HG03039 (cell line): ENCODE results near the gene FUT6.
"Not testable (repeated sequence)": the region's sequence is repeated elsewhere in the genome, so short reads cannot be mapped to it uniquely, and the experiment has no call there.

Experiments
- ATAC-seq: cut with Tn5 transposase; IDR thresholded peaks from one replicate; pipeline ENCODE4 v1.9.1; 2021; ENCODE audit warnings: mild to moderate bottlenecking, moderate library complexity; ENCODE audit not compliant: unreplicated experiment

Gene FUT6

DNA sequence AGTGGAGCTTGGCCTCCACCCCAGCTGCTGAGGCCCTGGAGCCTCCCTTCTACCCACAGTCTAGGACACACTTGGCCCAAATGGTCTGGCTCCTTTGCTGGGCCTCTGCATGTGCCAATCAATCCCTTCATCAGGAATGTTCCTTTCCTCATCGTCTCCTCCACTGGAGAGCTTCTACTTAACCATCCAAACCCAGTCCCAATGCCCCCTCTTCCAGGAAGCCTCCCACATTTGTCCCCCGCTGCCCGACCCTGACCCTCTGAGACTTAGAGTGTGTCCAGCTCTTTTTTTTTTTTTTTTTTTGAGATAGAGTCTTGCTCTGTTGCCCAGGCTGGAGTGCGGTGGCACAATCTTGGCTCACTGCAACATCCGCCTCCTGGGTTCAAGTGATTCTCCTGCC lies 51.1 kb downstream of the FUT6 start:
- no peak for ATAC-seq

DNA sequence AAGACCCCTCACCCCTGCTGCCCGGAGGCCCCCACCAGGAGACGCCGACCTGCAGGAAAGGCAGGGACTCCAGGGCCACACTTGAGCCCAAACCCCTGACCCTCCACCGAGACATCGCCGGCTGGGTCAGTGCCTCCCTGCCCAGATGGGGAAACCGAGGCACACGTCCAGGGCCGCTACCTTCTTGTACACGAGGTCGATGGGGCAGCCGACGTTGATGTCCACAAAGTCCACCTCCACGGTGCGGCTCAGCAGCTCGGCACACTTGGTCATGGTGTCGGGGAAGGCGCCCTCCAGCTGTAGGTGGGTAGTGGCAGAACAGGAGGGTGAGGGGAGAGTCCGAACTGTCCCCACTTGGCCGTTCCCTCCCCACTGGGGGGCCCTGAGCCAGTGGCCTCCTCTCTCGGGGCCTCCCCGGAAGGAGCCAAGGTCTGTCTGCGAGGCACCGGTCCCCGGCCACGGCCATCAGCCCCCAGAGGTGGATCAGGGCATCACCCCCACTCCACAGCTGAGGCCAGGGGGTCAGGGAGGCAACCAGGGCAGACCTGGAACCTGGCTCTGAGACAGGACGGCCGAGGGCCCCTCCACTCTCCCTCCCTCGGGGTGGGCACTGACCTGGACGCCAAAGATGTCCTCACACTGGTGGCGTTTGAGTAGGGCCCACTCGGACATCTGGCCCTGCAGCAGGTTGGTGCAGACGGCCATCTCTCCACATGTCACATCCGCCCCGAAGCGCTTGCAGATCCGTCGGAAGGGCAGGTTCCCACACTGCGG lies 51.9 kb downstream of the FUT6 start:
- no peak for ATAC-seq

DNA sequence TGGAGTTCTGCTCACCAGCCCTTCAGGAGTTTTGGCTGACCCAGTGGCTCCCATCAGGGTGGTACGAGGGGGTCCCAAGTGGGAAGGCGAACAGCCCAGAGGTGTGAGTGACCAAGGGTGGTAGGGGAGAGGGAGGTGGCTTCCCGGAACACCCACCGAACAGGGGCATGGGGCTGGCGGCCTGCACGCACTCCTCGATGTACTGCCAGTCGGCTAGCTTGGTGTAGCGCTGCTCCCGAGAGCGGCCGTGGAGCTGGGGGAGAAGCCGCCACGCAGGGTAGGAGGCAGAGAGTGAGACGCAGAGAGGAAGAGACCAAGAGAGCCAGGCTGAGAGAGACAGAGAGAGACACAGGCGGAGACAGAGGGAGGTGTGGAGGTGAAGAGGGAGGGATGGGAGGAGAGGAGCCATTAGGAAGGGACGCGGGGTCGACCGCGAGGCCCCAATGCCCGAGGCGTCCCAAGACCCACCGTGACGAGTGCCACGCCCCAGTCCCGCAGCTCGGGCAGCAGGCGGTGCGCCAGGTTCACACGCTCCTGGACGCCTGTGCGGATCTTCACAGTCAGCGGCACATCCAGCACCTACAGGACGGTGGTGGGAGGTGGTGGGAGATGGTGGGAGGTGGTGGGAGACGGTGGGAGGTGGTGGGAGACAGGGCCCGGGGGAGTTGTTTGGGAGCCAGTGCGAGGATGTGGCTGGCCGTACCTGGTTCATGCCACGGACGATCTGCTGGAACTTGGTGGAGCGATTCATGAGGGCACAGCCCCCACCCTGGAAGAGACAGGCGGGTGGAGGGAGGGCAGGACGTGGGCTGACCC lies 52.7 kb downstream of the FUT6 start:
- no peak for ATAC-seq

DNA sequence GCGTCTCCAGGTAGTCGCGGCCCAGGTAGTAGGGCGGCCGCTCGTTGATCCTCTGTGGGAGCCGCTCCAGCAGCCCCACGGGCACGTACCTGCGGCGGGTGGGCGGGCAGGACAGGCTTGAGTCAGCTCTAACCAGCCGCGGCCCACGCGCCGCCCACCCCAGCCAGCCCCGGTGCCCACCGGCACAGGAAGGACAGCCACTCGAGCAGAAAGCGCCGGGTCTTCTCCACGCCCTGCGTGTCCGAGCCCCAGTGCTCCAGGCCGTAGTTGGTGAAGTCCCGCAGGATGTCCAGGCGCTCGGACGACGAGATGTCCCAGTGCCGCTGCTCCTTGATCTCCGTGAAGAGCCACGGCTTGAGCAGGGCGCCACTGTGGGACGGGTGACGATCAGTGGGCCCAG lies 54.1 kb downstream of the FUT6 start:
- ATAC-seq = no peak

DNA sequence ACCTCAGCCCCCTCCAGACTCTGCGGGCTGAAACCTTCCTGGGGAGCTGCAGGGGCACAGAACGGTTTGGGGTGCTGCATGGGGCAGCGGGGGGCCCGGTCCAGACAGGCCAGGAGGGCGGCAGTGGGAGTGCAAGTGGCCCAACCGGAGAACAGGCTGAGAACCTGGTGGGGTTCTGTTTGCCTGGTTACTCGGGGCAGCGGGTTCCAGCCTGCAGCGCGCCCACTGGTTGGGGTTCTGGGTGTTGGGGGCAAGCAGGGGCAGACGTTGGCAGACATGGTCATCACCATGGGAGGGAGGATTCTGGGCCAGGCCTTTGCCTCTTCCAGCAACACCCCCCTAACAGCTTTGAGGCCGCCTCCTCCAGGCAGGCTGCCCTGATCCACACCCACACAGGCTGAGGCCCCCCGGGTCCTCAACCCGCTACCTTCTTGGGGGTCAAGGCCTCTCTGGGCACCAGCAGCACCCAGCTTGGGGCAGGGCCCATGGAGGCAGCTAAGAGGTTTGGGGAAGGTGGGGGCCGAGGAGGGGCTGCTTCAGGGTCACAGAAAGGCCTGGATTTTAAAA lies 54.8 kb downstream of the FUT6 start, which contains the start of gene PRR22:
Gene PRR22, minus strand, starts transcription at position 166 of the 567 bp plus-strand sequence. Its CDS starts 86 bp downstream, at position 80.
- no peak for ATAC-seq

DNA sequence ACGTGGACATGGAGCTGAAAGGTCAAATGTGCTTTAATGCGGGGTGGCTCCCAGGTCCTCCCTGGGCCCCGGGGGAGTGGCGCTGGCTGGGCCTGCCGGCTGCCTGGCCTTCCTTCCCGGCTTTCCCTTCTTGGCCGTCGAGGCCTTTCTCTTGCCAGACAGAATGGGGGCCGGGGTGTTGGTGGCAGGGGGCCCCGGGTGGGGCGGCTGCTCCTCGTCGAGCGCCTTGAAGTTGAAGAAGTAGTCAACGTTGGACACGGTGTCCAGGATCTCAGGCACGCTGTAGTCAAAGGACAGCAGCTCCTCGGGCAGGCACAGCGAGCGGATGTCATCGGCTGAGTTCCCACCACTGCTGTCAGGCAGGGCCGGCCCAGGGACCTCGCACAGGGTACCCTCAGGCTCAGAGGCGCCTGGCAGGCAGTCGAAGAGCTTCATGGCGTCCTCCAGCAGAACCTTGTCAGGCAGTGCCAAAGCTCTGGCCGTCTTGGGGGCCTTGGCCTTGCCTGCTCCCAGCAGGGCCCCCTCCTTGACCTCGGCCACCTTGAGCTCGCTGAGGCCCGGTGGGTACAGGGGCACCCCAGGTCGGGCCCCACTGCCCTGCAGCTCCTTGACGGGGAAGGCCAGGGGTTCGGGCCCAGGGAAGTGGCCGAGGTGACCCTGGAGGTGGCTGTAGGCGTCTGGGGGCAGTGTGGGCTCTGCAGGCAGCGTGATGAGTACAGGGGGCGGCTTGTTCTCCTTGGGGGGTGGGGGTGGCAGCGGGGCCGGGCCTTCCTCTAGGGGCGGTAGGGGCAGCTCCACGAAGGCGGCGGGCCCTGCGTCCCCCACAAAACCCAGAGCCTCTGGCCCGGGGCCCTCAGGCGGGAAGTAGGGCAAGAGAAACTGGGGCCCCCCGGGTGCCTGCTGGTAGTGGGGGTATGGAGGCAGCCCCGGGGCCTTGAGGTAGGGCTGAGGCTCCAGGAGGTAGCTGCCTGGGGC lies 56.3 kb downstream of the FUT6 start:
- ATAC-seq = no peak

DNA sequence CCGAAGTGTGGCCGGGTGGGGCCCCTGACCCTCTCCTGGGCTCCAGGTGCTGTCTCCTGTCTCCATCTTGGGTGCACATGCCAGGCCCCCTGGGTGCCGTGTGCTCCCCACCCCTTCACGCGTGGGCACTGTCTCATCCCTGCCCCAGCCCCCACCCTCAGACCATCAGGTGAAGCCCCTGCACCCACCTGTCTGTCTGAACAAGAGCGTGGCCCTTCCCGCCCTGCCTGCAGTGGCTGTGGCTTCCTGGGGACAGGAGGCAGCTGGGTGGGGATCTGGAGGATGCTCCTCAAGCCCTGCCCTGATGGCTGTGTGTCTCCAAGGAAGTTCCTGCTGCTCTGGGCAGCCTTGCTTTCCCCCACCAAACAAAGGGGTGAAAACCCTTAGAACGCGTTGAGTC lies 57.2 kb downstream of the FUT6 start:
- ATAC-seq = no peak

DNA sequence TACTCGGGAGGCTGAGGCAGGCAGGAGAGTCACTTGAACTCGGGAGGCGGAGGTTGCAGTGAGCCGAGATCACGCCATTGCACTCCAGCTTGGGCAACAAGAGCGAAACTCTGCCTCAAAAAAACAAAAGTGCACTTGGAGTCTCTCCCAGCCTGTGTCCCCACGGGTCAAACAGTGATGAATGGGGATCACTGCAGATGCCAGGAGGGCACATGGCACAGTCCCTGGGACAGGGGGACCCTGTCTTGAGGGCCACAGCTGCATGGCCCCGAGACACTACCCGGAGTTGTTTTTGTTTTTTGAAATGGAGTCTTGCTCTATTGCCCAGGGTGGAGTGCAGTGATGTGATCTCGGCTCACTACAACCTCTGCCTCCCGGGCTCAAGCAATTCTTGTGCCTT lies 58.6 kb downstream of the FUT6 start:
- ATAC-seq = not testable (repeated sequence)
